Lower lobe of right lung (tissue), 2 donors: Measurements from ENCODE around the gene GFY. TPM values are rescaled to one million over a fixed set of nuclear protein-coding genes. Genes with fewer than 3 reads are reported as not detected.

Source experiments
- ATAC-seq, 2 donors: fragments of 200-7000 bp; cut with Tn5 transposase; one replicate each; pipeline ENCODE4 v1.9.1; 2020 to 2022; ENCODE audit warnings: mild to moderate bottlenecking in 2 of 2, moderate library complexity in 2 of 2
- DNase-seq: peaks from one replicate; pipeline ENCODE4 v3.0.0-alpha.2; 2020
- H3K27ac ChIP-seq: fragments of 200-600 bp; one replicate; pipeline ENCODE4 v1.8.0; 2022
- H3K27me3 ChIP-seq: fragments of 200-600 bp; one replicate; pipeline ENCODE4 v1.8.0; 2022; ENCODE audit warnings: low read depth
- H3K36me3 ChIP-seq: fragments of 200-600 bp; one replicate; pipeline ENCODE4 v1.8.0; 2022; ENCODE audit warnings: mild to moderate bottlenecking
- H3K4me1 ChIP-seq: fragments of 200-600 bp; one replicate; pipeline ENCODE4 v1.8.0; 2022
- H3K4me3 ChIP-seq: fragments of 200-600 bp; one replicate; pipeline ENCODE4 v1.8.0; 2022; ENCODE audit warnings: mild to moderate bottlenecking
- H3K9me3 ChIP-seq: fragments of 200-600 bp; one replicate; pipeline ENCODE4 v1.8.0; 2022
- intact Hi-C: fragments of 100-400 bp; cut with DNase I; formaldehyde crosslinking; loops from one replicate; pipeline ENCODE4 v1.11.0; 2022
- total RNA-seq: library from RNA; stranded (reverse); fragmentation: NEBNext Ultra II Directional; extraction: Animal tissue kit (Norgen Biotek cat#: 25700); gene quantifications from one replicate; pipeline ENCODE4 v1.2.1, GENCODE V29; 2021
- TF ChIP-seq, protein P1 (sequence below): fragments of 200-600 bp; IDR thresholded peaks from one replicate; pipeline ENCODE4 v1.8.0; 2022; ENCODE audit warnings: antibody characterized with exemption, mild to moderate bottlenecking
- donor health status: DM: no; HTN: yes; CAD: no; lungs with severe emphysema.

Gene GFY
- total RNA-seq, 1 donor from 2014 or later = not detected

DNA sequence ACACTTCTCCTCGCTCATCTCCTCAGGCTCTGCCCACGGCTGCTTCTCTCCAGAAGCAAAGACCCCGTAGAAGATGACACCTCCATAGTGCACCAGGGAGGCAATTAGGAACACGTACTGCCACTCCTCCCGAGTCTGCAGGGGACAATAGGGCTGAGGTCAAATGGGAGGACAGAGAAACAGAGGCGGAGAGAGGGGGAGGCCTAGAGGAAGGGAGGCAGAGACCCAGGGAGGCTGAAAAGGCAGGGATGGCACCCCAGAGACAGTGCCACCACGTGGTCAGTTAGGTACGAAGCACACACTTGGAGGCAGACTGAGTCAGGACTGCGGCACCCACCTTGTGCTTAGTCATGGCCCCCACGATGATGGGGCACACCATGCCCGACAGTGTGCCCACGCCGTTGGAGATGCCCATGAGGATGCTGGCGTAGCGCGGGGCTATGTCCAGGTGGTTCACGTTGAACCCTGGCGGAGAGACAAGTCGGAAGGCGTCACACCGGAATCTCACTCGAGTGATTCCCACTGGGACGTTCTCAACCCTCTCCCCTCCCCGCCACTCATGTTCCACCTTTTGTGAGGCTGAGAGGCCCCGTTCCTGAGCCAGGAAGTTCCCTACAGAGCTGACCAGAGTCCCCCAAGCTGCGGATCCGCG lies 5.6 kb downstream of the GFY start:
- intact Hi-C loops = no loop called here
- Histone ChIP-seq H3K27ac (no peak overlapping the region), H3K4me3 (no peak overlapping the region), H3K4me1 (peaks cover 11% of the 10 kb centered on the region), H3K36me3 (no peaks in the 10 kb centered on the region), H3K27me3 (peaks cover 97% of the 10 kb centered on the region), H3K9me3 (no peaks in the 10 kb centered on the region)
- DNase-seq (no peak), ATAC-seq (no peak)
- TF ChIP-seq, protein P1, sequence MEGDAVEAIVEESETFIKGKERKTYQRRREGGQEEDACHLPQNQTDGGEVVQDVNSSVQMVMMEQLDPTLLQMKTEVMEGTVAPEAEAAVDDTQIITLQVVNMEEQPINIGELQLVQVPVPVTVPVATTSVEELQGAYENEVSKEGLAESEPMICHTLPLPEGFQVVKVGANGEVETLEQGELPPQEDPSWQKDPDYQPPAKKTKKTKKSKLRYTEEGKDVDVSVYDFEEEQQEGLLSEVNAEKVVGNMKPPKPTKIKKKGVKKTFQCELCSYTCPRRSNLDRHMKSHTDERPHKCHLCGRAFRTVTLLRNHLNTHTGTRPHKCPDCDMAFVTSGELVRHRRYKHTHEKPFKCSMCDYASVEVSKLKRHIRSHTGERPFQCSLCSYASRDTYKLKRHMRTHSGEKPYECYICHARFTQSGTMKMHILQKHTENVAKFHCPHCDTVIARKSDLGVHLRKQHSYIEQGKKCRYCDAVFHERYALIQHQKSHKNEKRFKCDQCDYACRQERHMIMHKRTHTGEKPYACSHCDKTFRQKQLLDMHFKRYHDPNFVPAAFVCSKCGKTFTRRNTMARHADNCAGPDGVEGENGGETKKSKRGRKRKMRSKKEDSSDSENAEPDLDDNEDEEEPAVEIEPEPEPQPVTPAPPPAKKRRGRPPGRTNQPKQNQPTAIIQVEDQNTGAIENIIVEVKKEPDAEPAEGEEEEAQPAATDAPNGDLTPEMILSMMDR = no peak

DNA sequence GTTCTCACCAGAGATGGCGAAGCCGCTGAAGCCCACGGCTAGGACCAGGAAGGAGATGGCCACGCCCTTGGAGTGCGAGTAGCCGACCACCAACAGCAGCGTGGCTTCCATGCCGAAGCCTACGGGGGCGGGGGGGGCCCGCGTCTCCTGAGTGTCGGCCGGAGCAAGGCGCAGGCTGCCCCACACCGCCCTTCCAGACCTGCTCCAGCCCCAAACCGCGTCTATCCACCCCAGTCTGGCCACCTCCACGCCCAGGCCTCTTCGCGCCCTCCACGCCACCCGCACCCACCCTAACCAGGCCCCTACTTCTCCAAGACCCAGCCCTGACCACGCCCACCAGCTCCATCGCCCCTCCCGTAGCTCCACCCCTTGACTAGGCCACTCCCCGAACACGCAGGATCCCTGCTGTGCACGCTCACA lies 6.2 kb downstream of the GFY start:
- intact Hi-C loops = no loop called here
- H3K4me3 ChIP-seq = no peak overlapping the region
- peaks cover 97% of the 10 kb centered on the region for H3K27me3 ChIP-seq
- H3K36me3 ChIP-seq = no peaks in the 10 kb centered on the region
- H3K27ac ChIP-seq = no peak overlapping the region
- TF ChIP-seq, protein P1 = no peak
- no peaks in the 10 kb centered on the region for H3K9me3 ChIP-seq
- DNase-seq (no peak), ATAC-seq (no peak)
- peaks cover 11% of the 10 kb centered on the region for H3K4me1 ChIP-seq

DNA sequence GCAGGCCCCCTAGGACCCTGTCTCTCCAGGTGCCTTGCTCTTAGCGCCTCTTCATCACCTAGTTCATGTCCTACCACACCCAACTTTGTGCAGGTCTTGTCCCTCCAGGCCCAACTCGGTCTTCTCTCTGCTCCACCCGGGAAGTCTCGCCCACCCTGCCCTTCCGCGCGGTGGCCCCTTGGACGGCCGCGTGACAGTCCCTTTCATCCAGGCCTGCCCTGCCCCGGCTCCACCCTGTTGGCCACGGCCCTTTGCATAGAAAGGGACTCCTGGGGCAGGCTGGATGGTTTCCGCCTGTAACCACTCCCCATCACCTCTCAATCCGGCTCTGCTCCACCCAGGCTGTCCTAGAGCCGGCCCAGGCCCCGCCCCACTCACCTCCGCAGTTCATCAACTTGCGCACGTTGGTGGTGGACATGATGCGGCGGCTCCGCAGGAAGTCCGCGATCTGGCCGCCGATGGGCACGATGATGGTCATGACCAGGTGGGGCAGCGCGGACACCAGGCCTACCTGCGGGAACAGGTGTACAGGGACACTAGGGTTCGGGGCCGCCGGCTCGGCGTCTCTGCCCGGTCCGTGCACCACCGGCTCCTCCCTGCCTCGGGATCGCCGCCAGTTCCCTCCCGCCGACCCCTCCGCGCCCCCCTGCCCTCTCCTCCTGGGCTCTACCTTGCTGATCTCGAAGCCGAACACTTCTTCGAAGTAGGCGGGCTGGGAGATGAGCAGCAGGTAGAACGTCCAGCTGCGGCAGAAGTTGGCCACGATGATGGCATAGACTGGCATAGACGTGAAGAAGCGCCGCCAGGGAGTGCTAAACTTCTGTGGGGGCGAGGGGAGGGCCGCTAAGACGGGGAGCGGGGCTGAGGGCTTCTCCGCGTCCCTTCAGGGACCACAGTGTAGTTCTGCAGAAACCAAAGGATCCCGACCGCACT lies 7.2 kb downstream of the GFY start:
- Histone ChIP-seq H3K27me3 (peaks cover 97% of the 10 kb centered on the region), H3K4me1 (peaks cover 11% of the 10 kb centered on the region), H3K4me3 (no peak overlapping the region), H3K36me3 (no peaks in the 10 kb centered on the region), H3K9me3 (no peaks in the 10 kb centered on the region), H3K27ac (no peak overlapping the region)
- intact Hi-C loops = no loop called here
- ATAC-seq (peak; percentile 28 to 39), DNase-seq (no peak)
- TF ChIP-seq, protein P1 = no peak

DNA sequence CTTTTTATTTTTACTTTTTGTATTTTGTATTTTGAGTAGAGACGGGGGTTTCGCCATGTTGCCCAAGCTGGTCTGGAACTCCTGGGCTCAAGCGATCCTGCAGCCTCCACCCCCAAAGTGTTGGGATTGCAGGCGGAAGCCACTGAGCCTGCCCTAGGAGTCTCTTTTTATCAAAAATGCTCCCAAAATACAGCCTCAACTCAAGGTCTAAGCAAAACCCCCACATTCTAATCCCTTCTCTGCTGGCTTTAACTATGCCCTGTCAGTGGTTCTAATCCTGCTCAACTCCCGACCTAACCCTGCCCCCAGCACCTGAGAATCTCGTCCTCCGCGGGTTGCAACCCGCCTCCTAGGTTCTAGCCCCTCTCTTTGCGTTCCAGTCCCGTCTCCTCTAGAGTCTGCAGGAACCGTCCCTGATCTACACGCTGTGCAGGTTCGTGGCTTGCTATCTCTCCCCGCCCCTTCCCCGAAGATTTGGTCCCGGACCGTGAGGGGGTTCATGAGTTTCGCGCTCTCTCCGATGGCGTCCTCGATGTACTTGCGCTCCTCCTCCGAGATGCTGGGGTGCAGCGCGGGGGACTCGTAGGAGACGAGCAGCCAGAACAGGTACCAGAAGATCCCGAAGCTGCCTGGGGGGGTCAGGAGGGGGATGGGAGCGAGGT lies 8.2 kb downstream of the GFY start:
- no peak overlapping the region for H3K27ac ChIP-seq
- H3K4me1 ChIP-seq = peaks cover 3% of the 10 kb centered on the region
- TF ChIP-seq, protein P1 = no peak
- H3K36me3 ChIP-seq = no peaks in the 10 kb centered on the region
- H3K9me3 ChIP-seq = no peaks in the 10 kb centered on the region
- ATAC-seq = no peak
- intact Hi-C loops = no loop called here
- DNase-seq = no peak
- no peak overlapping the region for H3K4me3 ChIP-seq
- H3K27me3 ChIP-seq = peaks cover 90% of the 10 kb centered on the region

DNA sequence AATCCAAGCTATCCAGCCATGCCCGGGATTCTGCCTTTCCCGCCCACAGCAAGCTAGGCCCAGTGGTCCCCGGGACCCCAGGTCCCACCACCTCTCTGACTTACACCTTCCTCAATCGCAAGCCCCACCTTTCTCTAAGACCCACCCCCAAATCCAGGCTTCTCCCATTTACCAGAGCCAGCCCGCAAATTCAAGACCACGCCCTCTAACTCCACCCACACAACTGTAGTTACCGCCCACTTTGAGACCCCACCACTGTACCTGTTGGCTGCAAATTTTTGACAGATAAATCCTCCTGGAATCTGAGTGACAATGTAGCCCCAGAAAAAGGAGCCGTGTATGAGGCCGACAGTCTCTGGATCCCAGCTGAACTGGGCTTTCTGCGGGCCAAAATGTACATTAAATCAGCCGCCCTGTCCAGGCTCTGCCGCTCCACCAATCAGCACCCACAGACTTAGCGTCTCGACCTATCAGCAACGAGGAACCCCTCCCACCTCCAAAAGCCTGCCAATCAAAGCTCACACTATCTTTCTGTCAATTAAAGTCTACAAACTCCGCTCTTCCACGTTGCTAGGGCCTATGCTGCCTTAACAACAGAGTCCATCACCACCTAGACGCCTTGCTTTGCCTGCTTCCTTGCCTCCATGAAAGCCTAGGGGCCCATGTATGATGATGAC lies 9.9 kb downstream of the GFY start:
- intact Hi-C loops = no loop called here
- peaks cover 93% of the 10 kb centered on the region for H3K27me3 ChIP-seq
- no peaks in the 10 kb centered on the region for H3K4me1 ChIP-seq
- no peaks in the 10 kb centered on the region for H3K36me3 ChIP-seq
- no peaks in the 10 kb centered on the region for H3K9me3 ChIP-seq
- TF ChIP-seq, protein P1 = no peak
- H3K4me3 ChIP-seq = no peak overlapping the region
- ATAC-seq (no peak), DNase-seq (no peak)
- H3K27ac ChIP-seq = no peak overlapping the region
